Measurements from ENCODE around the gene CEP57.

CEP57 gene

GRCh38 chr11:95790123-95790932, at the start of gene CEP57:
Gene CEP57, plus strand, starts transcription at chr11:95790498. Its CDS starts 201 bp downstream, at chr11:95790699.
- DNase-seq (ENCODE audit: low read depth): peak; percentile 91

- DNase-seq (ENCODE audit: low read depth): no peak
Measured at GRCh38 chr11:95750101-95750500, 40.2 kb upstream of the CEP57 start.

DNA sequence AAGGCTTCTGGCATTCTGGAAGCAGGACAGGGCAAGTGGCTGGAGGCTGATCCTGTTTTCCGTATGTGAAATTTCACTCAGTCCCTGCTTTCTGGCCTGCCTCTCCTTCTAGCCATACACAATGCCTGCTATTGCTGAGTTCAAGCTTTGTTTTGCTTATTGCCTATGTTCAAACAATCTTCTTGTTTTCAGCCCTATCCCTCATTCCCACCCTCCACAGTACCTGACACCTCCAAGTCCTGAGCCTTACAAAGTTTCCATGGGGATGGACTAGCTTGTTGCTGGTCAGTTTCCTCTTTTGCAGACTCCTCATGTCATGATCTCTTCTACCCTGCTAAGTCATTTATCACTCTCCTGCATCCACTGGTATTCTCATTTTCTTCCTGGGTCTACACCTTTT, 38.8 kb upstream of the CEP57 start:
- no peak for DNase-seq (ENCODE audit: low read depth)

DNA sequence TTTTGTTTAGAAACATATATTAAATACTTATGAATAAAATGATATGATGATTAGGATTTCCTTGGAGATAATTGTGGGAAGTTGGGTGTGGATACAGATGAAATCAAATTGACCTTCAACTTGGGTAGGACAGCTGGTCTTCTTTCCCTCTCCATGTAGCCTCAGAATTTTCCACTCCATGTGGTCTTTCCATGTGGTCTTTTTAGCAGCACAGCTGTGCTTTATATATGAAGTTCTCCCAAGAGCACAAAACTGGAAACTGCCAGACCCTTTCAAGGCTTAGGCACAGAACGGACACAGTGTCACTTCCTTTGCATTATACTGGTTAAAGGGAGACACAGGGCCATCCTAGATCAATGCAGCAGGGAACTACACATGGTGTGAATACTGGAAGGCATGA, 29.4 kb upstream of the CEP57 start:
- no peak for DNase-seq (ENCODE audit: low read depth)

- no peak for DNase-seq (ENCODE audit: low read depth)
Measured at GRCh38 chr11:95762534-95762933, 27.8 kb upstream of the CEP57 start.

- DNase-seq (ENCODE audit: low read depth): no peak
Measured at GRCh38 chr11:95764267-95764898, 25.9 kb upstream of the CEP57 start.

DNA sequence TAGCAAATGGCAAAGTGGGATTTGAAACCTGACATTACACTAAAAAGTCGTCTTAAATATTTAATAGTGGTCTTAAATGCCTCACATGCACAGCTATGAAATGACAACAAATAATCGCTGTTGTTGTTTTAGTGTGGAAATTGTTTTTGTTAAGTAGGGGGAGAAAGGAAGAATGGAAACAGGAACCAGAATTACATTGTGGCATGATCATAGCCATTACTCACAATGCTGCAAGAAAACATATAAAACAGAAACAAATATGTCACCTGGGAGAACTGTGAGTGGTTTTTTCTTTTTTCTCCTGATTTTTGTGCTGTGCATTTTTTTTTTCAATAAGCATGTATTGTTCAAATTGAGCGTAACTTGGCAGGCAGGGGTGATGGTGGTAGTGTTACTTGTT, 23.6 kb upstream of the CEP57 start:
- no peak for DNase-seq (ENCODE audit: low read depth)

DNA sequence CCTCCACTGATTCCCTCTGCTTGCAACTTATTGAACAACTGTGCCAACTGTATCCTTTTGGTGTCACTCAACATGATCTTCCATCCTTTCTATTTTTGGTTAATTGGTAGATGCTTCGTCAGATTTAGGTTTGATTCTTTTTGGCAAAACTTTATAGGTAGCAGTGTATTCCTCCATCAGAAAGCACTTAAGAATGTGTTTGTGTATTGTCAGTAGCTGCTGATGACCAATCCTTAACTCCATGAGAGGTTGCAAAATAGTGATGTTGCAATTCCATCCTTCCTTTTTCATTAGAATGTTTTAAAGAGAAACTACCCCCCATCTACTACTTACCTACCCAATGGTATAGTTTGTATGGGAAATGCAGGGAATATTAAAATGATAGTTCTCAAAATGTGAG, 22.8 kb upstream of the CEP57 start:
- DNase-seq (ENCODE audit: low read depth): no peak

GRCh38 chr11:95768521-95768920, 21.8 kb upstream of the CEP57 start:
- DNase-seq (ENCODE audit: low read depth): no peak

- DNase-seq (ENCODE audit: low read depth): no peak
Measured at GRCh38 chr11:95776859-95777258, 13.4 kb upstream of the CEP57 start.

DNA sequence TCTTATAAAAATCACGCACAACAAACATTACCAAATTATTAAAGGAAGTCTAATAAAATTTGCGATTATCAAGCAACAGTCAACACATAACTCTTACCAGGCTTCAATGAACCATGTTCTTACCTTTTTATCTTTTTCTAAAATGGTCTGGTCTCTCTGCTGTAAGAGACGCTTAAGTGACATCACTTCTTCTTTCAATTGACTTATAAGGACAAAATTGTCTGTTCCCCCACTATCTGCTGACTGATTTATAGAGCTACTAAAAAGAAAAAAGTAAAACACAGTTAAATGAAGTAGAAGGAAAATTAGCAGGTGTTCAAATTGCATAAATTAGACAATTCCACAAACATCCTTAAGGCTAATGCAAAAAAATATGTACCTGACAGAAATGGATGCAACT, 11.6 kb upstream of the CEP57 start:
- no peak for DNase-seq (ENCODE audit: low read depth)

DNA sequence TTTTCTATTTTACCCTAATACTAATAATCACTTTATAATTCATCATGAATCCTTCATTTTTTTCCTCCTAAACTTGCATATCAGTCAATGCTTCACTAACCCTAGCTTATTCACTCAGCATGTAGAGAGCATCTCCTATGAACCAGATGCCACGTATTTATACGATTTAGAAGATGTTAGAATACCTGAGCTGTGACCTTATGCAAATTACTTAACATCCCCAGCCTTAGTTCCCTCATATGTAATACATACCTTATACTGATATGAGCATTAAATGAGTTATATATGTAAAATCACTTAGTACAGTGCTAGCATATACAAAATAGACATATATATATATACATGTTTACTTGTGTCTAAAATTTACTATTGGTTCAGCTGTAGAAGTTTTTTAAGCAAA, 9.8 kb upstream of the CEP57 start:
- no peak for DNase-seq (ENCODE audit: low read depth)

- peak; percentile 5 for DNase-seq (ENCODE audit: low read depth)
Measured at GRCh38 chr11:95788921-95789505, 1.3 kb upstream of the CEP57 start.

GRCh38 chr11:95789506-95790122, 684 bp upstream of the CEP57 start, which contains the start of gene FAM76B:
Gene FAM76B, minus strand, starts transcription at chr11:95789782. Its CDS starts 304 bp downstream, at chr11:95789478.
- DNase-seq (ENCODE audit: low read depth): peak; percentile 95

DNA sequence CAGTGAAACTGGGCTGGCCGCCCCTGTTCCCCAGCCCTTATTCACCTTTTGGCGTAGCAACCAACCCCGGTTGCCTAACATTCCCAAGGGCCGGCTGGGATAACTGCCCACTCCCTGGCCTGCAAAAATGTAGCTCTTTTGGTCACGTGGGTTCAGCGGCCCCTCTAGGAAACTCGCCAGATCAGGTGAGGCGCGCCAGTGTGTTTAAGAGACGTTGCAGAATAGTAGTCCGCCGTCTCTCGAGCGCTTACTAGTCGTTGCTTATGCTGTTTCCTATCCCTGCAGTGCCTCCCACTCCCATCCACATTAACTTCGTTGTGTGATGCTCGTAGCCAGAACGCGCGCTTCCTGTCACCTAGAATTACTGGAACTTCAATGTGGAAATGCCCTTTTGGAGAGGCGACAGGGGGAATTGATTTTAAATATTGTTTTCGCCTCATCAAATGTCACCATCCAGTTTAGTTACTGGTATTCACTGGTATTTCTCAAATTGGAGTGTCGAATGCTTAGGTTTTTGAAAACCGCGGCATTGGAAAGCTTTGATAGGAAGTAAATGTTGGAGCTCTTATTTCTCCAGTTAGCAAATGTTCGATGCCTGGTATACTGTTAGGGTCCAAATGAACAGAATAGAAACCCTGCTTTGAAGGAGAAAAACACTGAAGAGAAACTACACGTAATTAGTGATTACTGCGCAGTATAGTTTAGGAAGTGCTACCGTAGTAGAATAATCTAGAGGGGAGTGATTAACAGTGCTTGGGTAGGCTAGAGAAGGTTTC, 823 bp downstream of the CEP57 start:
- DNase-seq (ENCODE audit: low read depth): peak; percentile 23

DNA sequence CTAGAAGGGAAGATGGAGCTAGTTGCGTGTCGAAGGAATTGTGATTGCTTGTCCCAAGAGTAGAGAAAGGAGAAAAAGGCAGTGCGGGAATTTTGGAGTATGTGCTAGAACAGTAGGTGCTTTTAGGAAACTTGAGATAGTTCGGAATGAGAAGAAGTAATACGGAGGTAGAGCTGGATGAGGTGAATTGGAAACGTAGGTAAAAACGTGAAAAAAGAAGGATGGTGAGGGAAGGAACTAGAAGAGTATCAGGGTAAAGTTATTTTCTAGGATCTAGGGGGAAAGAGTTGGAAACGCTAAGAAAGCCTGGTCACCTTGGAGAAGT, 1.4 kb downstream of the CEP57 start:
- no peak for DNase-seq (ENCODE audit: low read depth)

- DNase-seq (ENCODE audit: low read depth): no peak
Measured at GRCh38 chr11:95792200-95792599, 1.9 kb downstream of the CEP57 start.

- DNase-seq (ENCODE audit: low read depth): no peak
Measured at GRCh38 chr11:95792700-95793099, 2.4 kb downstream of the CEP57 start.

DNA sequence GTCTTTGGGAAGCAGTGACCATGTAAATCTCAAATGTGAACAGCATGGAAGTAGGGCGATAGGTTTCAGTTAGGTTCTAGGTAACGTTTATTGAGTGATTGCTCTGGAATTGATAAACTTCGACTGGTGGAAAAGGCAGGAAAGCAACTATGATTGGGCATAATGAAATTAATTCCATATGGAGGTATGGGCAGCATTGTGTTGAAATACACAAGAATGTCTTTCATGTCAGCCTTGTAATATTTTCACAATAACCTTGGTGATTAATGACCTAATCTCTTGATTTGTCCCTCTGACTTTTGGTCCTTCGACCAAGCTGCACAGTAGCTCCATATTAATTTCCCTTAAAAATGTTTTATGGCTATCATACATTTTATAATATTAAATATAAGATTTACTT, 2.8 kb downstream of the CEP57 start:
- no peak for DNase-seq (ENCODE audit: low read depth)

- no peak for DNase-seq (ENCODE audit: low read depth)
Measured at GRCh38 chr11:95794086-95794485, 3.8 kb downstream of the CEP57 start.

DNA sequence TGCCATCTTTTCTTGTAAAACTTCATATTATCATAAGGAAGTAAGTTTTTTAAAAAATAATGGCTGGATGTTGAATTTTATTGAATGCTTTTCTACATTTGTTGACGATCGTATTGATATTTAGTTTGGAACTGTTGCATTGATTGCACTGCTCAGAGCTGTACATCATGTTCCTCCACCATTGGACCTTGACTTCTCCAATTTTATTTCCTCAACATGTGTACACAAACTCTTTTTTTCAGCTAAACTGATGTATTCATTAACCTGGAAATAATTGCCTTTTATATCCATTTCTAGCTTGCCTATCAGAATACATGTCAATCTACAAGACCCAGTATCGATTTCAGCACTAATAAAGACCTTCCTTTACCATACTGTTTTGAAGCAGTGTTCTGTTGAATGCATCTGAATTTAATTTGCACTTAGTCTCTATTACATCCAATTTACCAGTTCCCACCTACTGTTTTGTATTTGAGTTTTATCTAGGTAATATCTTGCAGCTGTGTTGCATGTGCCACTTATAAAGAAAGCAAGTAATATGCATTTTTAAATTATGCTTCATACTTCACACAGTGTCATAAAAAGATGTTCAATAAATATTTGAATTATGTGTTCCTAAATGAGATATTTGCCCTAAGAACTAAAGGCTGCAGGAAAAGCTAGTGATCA, 5.5 kb downstream of the CEP57 start:
- no peak for DNase-seq (ENCODE audit: low read depth)

GRCh38 chr11:95796501-95796900, 6.2 kb downstream of the CEP57 start:
- no peak for DNase-seq (ENCODE audit: low read depth)
